SU-DHL-6 (cell line): ENCODE data around the gene CCL15.

ENCODE experiments used
- H2AFZ ChIP-seq: fragments of 200-600 bp; sonication (generic); 2 replicates; pipeline ENCODE4 v1.6.1; 2014; ENCODE audit warnings: low read depth, mild to moderate bottlenecking, moderate library complexity, mixed read lengths, antibody characterized with exemption, low read length; ENCODE audit not compliant: severe bottlenecking
- H3F3A ChIP-seq: fragments of 200-600 bp; shearing (Covaris generic); 2 replicates; pipeline ENCODE4 v1.6.0; 2016; ENCODE audit warnings: antibody characterized with exemption, mild to moderate bottlenecking; ENCODE audit not compliant: insufficient read depth
- H3K27ac ChIP-seq: fragments of 200-600 bp; sonication (generic); 2 replicates; pipeline ENCODE4 v1.5.1; 2016; ENCODE audit warnings: low read depth, mild to moderate bottlenecking, low read length, moderate library complexity, mixed read lengths
- H3K27me3 ChIP-seq: fragments of 200-600 bp; sonication (generic), shearing (Covaris generic); 2 replicates; pipeline ENCODE4 v1.6.0; 2014; ENCODE audit warnings: mild to moderate bottlenecking, low read length
- H3K36me3 ChIP-seq: fragments of 200-600 bp; sonication (generic); 2 replicates; pipeline ENCODE4 v1.6.1; 2014; ENCODE audit warnings: mild to moderate bottlenecking, low read length, mixed read lengths
- H3K4me2 ChIP-seq: fragments of 300-600, 200-600 bp; shearing (Covaris generic), sonication (generic); 2 replicates; pipeline ENCODE4 v1.6.0; 2014; ENCODE audit warnings: low read length, low read depth, mild to moderate bottlenecking; ENCODE audit not compliant: poor library complexity, severe bottlenecking
- H3K4me3 ChIP-seq: fragments of 200-600 bp; sonication (generic); 2 replicates; pipeline ENCODE4 v1.5.1; 2014; ENCODE audit warnings: antibody characterized with exemption, low read length, mild to moderate bottlenecking, mixed read lengths; ENCODE audit not compliant: insufficient read depth, poor library complexity, severe bottlenecking
- H3K79me2 ChIP-seq: fragments of 200-600 bp; sonication (generic); 2 replicates; pipeline ENCODE4 v1.6.1; 2014; ENCODE audit warnings: mild to moderate bottlenecking, low read length, moderate library complexity; ENCODE audit not compliant: insufficient read depth
- H3K9ac ChIP-seq: fragments of 200-600 bp; sonication (generic); 2 replicates; pipeline ENCODE4 v1.7.0; 2014; ENCODE audit warnings: mild to moderate bottlenecking, low read length
- H3K9me2 ChIP-seq: fragments of 200-600 bp; sonication (generic); replicated peaks from 2 replicates; pipeline ENCODE4 v1.6.1; 2014; ENCODE audit warnings: low read length; ENCODE audit not compliant: insufficient read depth
- H3K9me3 ChIP-seq: fragments of 200-600 bp; sonication (generic); 2 replicates; pipeline ENCODE4 v1.6.1; 2014; ENCODE audit warnings: low read length, mixed read lengths; ENCODE audit not compliant: insufficient read depth
- H4K20me1 ChIP-seq: fragments of 200-600 bp; sonication (generic); 2 replicates; pipeline ENCODE4 v1.6.1; 2014; ENCODE audit warnings: low read depth, mild to moderate bottlenecking, antibody characterized with exemption, low read length, moderate library complexity, mixed read lengths
- CTCF ChIP-seq: fragments of 200-600 bp; sonication (generic); IDR thresholded peaks from one replicate; pipeline ENCODE4 v1.5.1; 2017; ENCODE audit warnings: antibody characterized with exemption, mild to moderate bottlenecking, low read length, moderate library complexity; ENCODE audit not compliant: insufficient read depth, poor library complexity, severe bottlenecking
- EZH2phosphoT487 ChIP-seq: fragments of 200-600 bp; sonication (generic), shearing (Covaris generic); conservative IDR thresholded peaks from 2 replicates; pipeline ENCODE4 v1.6.1; 2018; ENCODE audit warnings: mild to moderate bottlenecking, antibody characterized with exemption, low read length, moderate library complexity, mixed read lengths

CCL15 gene

DNA sequence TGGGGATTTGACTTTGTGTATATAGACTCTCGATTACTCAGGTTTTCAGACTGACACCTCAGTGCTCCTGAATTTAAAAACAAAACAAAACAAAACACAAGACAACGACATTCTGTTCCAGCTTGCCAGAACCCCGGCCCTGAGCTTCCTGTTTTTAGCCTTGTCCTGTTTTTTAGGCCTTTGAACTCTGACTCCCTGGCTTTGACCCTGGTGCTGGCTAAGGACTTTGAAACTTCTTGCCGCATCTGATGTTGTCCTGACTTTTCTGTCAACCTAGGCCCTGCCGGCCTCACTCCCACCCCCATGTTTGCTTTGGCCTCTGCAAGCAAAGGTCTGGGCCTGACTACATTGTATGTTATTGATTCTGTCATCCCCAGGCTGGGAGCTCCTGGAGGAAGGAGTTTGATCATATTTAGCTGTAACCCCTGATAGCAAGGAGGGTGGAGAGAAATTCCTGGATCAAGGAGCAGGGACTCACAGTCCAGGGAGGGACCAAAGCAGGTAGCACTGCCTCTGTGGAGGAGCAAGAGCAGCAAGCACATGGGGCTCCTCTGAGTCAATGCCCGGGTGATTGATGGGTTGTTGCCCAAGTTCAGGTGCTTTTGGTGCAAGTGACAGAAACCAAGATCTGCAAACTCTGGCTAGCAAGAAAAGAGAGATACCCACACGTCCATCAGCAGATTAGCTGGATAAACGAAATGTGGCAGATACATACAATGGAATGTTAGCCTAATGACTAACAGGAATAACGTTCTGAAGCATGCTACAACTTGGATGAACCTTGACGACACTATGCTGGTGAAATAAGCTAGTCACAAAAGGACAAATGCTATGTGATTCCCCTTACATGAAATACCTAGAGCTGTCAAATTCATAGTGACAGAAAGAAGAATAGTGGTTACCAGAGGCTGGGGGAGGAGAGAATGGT is 27.8 kb downstream of the CCL15 start:
- TF ChIP-seq EZH2phosphoT487: no peak
- no peak for TF ChIP-seq CTCF
- Histone ChIP-seq H2AFZ (no peak overlapping the region), H3K4me2 (no peak overlapping the region), H3K27me3 (no peaks in the 10 kb centered on the region), H3F3A (no peaks in the 10 kb centered on the region), H3K27ac (no peak overlapping the region), H3K36me3 (no peaks in the 10 kb centered on the region), H3K9me3 (no peaks in the 10 kb centered on the region), H4K20me1 (no peaks in the 10 kb centered on the region), H3K4me3 (no peak overlapping the region), H3K9ac (no peak overlapping the region), H3K79me2 (no peaks in the 10 kb centered on the region), H3K9me2 (no peaks in the 10 kb centered on the region)

GRCh38 chr17:35972945-35973332 is 28.4 kb downstream of the CCL15 start:
- H3K4me3 ChIP-seq: no peak overlapping the region
- no peaks in the 10 kb centered on the region for H3K9me3 ChIP-seq
- no peaks in the 10 kb centered on the region for H4K20me1 ChIP-seq
- no peaks in the 10 kb centered on the region for H3K36me3 ChIP-seq
- H3K79me2 ChIP-seq: no peaks in the 10 kb centered on the region
- H3K4me2 ChIP-seq: no peak overlapping the region
- H3K27ac ChIP-seq: no peak overlapping the region
- H3K9me2 ChIP-seq: no peaks in the 10 kb centered on the region
- H2AFZ ChIP-seq: no peak overlapping the region
- H3K27me3 ChIP-seq: no peaks in the 10 kb centered on the region
- H3F3A ChIP-seq: no peaks in the 10 kb centered on the region
- no peak for TF ChIP-seq EZH2phosphoT487
- no peak for TF ChIP-seq CTCF
- H3K9ac ChIP-seq: no peak overlapping the region

DNA sequence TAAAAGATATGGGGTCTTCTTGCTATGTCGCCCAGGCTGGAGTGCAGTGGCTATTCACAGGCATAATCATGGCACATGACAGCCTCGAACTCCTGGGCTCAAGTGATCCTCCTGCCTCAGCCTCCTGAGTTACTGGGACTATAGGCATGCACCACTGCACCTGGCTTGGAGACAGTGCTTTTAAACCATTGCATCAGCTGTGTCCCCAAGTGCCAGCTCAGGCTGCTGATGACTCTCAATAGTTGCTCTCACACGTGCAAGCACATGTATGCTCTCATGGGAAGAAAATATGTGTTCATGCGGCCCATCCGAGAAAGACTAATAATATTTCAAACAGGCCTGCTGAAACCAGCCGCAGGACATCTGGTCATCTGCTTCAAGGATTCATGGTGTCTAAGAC is 28.8 kb downstream of the CCL15 start:
- H3K9me2 ChIP-seq: no peaks in the 10 kb centered on the region
- H3K4me3 ChIP-seq: no peak overlapping the region
- TF ChIP-seq CTCF: no peak
- H4K20me1 ChIP-seq: no peaks in the 10 kb centered on the region
- H2AFZ ChIP-seq: no peak overlapping the region
- H3F3A ChIP-seq: no peaks in the 10 kb centered on the region
- no peaks in the 10 kb centered on the region for H3K27me3 ChIP-seq
- no peak overlapping the region for H3K4me2 ChIP-seq
- H3K27ac ChIP-seq: no peak overlapping the region
- no peak overlapping the region for H3K9ac ChIP-seq
- H3K9me3 ChIP-seq: no peaks in the 10 kb centered on the region
- no peaks in the 10 kb centered on the region for H3K36me3 ChIP-seq
- no peaks in the 10 kb centered on the region for H3K79me2 ChIP-seq
